ENCODE data around the gene POLR2B.
"Not testable (repeated sequence)": the region's sequence is repeated elsewhere in the genome, so short reads cannot be mapped to it uniquely, and the experiment has no call there.

POLR2B gene

DNA sequence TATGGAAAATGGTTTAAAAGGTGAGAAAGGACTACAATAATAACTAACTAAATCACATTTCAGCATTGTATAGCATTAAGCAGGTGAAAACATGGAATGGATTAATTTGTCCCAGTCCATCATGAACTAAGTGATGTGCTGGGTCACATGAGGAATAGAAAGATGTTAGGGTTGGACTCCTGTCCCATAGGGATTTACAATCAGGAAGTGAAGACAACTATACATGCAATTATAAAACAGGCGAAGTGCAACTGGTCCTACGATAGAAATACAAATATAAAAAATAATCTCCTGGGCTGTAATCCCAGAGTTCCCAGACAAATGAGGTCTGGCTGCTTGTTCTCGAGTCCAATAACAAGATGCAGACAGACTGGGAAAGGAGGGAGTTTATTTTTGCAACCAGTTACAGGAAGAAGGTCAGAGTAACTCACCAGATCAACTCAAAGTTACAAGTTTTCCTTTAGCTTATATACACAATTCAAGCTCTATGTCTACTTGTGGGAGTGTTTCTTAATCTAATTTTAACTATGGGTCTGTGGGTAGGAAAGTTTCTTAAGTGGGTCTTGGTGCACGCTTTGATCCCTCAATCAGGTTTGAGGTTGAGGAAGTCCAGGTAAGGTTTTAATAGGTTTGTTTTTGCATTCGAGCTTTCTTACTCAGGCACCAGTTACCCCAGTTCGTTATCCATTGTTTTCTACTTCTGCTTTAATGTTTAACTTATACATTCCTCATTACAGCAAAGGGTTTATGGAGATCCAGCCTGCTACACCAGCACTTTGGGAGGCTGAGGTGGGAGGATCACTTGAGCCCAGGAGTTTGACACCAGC lies 81.4 kb downstream of the POLR2B start:
- no peak for DNase-seq

DNA sequence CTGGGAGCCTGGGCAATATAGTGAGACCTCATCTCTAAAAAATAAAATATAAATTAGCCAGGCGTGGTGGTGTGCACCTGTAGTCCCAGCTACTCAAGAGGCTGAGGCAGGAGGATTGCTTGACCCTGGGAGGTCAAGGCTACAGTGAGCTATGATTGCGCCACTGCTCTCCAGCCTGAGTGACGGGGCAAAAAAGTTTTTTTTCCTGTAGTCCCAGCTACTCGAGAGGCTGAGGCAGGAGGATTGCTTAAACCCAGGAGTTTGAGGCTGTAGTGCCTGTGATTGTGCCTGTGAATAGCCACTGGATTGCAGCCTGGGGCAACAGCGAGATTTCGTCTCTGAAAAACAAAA lies 82.0 kb downstream of the POLR2B start:
- DNase-seq = not testable (repeated sequence)

DNA sequence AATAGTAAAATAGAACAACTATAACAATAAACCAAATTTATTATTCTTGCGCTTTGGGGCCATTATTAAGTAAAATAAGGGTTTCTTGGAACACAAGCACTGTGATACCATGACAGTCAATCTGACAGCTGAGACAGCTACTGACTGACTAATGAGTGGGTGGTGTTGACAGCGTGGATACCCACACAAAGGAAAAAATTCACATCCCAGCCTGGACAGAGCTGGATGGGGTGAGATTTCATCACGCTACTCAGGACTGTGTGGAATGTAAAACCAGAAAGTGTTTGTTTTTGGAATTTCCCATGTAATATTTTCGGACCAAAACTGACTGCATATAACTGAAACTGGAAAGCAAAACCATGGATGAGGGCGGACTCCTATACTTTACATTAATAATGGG lies 82.7 kb downstream of the POLR2B start:
- no peak for DNase-seq

DNA sequence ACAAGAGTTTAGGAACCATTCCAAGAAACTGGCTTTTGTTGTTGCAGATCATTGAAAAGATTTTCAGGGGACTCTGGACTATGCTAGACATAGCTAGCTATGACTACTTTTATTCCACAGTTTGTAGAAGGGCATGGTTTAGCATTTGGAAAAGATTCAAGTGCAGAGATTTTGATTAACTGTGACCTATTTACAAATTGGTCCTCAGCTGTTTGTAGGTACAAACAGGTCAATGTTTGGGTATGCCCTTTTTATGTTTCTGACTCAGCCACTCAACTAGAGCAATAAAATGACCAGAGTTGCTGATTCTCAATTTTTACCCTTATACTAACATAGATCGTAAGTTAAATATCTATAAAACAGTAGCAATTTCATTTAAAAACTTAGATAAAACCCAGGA lies 84.8 kb downstream of the POLR2B start:
- no peak for DNase-seq

DNA sequence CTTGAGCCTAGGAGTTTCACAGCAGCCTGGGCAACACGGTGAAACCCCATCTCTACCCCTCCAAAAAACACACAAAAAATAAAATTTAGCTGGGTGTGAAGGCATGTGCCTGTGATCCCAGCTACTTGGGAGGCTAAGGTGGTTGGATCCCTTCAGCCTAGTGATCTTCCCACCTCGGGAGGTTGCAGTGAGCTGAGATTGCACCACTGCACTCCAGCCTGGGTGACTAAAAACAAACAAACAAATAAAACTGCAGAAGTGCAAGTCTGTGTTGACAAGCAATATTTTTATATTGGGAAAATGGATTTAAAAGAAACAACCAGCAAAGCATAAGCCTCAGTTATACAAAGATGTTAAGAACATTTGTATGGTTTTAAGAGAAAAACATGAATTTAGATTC lies 85.4 kb downstream of the POLR2B start:
- no peak for DNase-seq

DNA sequence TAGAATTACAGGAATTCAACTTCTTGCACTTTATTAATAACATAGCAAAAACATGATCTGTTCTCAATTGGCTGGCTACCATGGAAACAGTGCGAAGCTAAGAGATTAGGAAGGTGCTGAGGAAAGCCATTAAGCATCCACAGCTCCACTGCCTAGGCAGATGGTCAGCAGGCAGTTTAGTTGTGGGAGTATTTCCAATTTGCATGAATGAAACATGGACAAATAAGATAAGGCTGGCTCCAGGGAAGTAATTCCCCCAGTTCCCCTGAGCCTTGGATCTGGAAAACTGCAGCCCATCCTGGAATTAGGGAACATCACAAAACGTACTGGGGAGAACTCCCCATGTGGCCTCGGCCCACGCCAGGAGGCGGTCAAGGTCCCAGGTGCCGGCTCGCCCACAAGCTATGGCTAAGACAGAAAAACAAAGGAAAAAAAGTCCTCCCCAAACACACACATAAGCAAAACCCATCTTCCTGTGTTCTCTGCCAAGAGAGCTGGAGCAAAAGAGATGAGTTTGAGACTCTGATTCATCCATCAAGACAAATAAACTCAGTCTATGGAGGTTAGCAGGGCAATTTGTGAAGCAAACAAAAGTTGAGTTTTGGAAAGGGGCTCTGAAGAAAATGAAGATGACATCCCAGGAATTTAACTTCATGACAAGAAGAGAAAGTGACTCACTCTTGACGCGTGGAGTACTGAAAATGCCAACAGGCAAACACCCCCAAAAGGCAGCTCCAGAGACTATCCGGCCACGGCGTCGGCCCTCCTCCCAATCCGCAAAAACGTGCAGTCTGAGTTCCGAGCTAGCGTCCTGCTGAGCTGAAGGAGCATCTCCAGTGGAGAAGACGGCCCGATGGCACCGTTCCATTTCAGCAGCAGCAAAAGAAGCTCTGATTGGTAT lies 86.4 kb downstream of the POLR2B start:
- DNase-seq = no peak

- no peak for DNase-seq
Measured at GRCh38 chr4:57065730-57066482, 87.2 kb downstream of the POLR2B start.

DNA sequence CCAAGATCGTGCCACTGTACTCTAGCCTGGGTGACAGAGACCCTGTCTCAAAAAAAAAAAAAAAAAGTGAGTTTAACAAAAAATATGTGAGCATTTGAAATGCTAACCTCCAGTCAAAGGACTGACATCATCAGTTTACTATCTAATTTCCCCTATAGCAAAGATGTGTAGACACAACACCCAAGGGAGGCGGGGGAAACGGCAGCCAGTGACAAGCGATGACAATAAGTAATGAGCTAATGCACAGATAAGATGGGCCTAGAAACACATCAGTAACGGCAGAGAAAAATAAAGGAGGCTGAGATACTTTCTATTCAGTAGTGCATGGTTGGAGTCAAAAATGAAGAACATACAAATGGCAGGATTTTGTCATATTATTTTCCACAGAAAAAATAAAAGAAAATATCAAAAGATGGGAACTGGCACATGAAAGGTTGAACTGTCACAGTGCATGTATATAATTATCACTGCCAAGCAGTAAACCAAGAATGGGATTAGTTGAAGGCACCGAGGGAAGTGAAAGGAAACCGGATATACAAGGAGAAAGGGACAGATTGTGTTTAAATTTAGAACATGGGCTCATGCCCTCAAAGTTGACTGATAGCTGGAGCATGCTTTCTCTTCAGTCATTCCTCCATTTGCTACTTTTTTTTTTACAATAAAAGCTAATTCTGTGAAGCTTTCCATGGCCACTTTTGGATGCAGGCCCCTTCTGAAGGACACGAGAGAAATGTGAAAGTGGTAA lies 89.7 kb downstream of the POLR2B start:
- no peak for DNase-seq

DNA sequence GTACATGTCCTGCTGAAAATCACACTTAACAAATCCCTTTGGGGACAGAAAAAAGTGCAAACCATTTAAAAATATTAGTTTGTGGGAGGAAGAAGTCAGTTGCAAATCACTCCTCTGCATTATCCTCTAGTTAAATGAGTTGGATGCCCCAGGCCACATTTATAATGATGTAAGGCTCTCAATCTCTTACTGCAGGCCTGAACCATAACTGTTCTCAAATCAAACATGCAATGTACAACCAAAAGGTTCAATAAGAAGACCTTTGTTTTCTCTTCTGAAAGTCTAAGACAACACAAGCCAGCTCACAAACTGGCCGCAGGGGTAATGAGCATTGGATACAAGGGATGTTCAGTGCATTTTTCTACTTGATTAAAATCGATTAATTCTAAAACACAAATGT lies 91.8 kb downstream of the POLR2B start:
- DNase-seq = no peak

DNA sequence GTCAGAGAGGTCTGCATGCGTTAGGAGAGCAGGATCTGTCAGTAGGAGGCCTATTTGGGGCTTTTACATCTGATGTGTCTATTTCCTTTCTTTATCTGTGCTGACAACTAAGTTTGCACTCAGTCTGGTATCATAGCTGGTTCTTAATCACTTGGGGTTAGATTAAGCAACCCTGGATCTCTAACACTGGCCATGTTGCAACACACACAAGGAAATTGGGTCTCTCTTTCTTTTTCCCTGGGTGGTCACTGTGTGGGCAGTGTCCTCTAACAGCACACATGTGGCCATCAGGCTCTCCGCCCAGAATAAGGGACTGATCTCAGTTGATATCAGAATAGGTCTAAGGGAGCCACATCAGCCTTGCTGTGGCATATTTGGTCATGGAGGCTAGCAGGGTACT lies 92.6 kb downstream of the POLR2B start:
- no peak for DNase-seq

- no peak for DNase-seq
Measured at GRCh38 chr4:57073559-57073958, 94.9 kb downstream of the POLR2B start.

DNA sequence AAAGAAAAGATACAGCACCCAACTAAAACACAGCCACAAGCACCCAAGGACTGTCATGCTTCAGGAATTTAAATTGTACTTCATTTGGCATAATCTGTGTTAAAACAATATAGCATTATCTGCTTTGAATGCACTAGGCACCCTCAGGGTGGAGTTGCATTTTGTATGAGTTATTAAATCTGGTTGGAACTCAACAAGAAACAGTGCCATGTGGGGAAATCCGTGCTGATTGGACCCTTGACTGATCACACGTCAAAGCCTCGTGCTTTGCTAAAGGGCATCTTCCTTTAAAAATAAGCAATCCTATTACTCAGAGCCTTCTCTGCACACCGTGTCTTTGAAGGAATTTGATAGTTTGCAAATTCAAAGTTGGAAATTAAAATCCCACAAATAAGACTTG lies 96.0 kb downstream of the POLR2B start:
- DNase-seq = no peak

DNA sequence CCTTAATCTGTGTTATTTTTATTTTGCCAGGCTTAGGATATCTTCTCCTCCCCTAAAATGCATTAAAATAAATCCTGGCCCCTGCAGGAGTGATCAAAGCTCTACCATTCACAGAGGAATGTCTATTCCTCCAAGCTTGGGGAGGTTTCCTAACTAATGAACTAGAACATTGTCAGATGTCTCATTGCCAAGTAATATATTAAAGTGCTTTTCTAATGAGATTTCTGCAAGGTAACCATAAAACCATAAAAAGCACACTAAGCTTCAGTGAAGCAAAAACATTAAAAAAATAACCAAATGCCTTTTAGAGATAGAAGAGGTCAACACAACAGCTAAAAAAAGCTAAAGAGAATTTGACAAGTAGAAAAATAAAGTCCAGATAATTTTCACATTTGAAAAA lies 96.7 kb downstream of the POLR2B start:
- DNase-seq = no peak

- no peak for DNase-seq
Measured at GRCh38 chr4:57076646-57077045, 98.0 kb downstream of the POLR2B start.

- DNase-seq = no peak
Measured at GRCh38 chr4:57077550-57078343, 99.1 kb downstream of the POLR2B start.

GRCh38 chr4:57078685-57079521 lies 100.2 kb downstream of the POLR2B start:
- DNase-seq = peak; percentile 53 to 85

All from NCI-H2081 (cell line).